GM23338 (cell line): ENCODE results near the gene FAM78B. TPM values are rescaled to one million over a fixed set of nuclear protein-coding genes. Genes with fewer than 3 reads are reported as not detected.
A peak's percentile ranks its signal among the peaks of the same experiment; 100 is the strongest.

Source experiments
- ATAC-seq: fragments of 200-7000 bp; cut with Tn5 transposase; 3 replicates; pipeline ENCODE4 v1.9.1; 2020
- DNase-seq: peaks from one replicate; pipeline ENCODE4 v3.0.0-alpha.2; 2015; ENCODE audit warnings: low spot score
- H2AFZ ChIP-seq: fragments of 200-600 bp; sonication (generic); 2 replicates; pipeline ENCODE4 v1.8.0; 2016; ENCODE audit warnings: antibody characterized with exemption, mild to moderate bottlenecking, moderate library complexity
- H3F3A ChIP-seq: fragments of 200-600 bp; sonication (generic); replicated peaks from 2 replicates; pipeline ENCODE4 v1.8.0; 2017; ENCODE audit warnings: antibody characterized with exemption, mixed run types, low read depth
- H3K27ac ChIP-seq: fragments of 200-600 bp; sonication (generic); 2 replicates; pipeline ENCODE4 v1.6.1; 2016; ENCODE audit warnings: low read depth
- H3K27me3 ChIP-seq: fragments of 200-600 bp; sonication (generic); 2 replicates; pipeline ENCODE4 v1.8.0; 2016; ENCODE audit warnings: mild to moderate bottlenecking, mixed run types, moderate library complexity; ENCODE audit not compliant: insufficient read depth
- H3K36me3 ChIP-seq: fragments of 200-600 bp; sonication (generic); 2 replicates; pipeline ENCODE4 v1.8.0; 2016; ENCODE audit warnings: mild to moderate bottlenecking; ENCODE audit not compliant: insufficient read depth
- H3K4me1 ChIP-seq: fragments of 200-600 bp; sonication (generic); 2 replicates; pipeline ENCODE4 v1.8.0; 2016; ENCODE audit warnings: mild to moderate bottlenecking, moderate library complexity; ENCODE audit not compliant: insufficient read depth
- H3K4me2 ChIP-seq: fragments of 200-600 bp; sonication (generic); 2 replicates; pipeline ENCODE4 v1.7.1; 2017; ENCODE audit warnings: mixed run types
- H3K4me3 ChIP-seq: fragments of 200-600 bp; sonication (generic); 2 replicates; pipeline ENCODE4 v1.6.1; 2016; ENCODE audit warnings: mixed run types
- H3K79me2 ChIP-seq: fragments of 200-600 bp; sonication (generic); replicated peaks from 2 replicates; pipeline ENCODE4 v1.8.0; 2017; ENCODE audit warnings: mild to moderate bottlenecking; ENCODE audit not compliant: insufficient read depth
- H3K9me2 ChIP-seq: fragments of 200-600 bp; sonication (generic); 2 replicates; pipeline ENCODE4 v1.8.0; 2017; ENCODE audit not compliant: insufficient read depth
- H4K20me1 ChIP-seq: fragments of 200-600 bp; sonication (generic); replicated peaks from 2 replicates; pipeline ENCODE4 v1.8.0; 2017; ENCODE audit warnings: mild to moderate bottlenecking; ENCODE audit not compliant: insufficient read depth
- H3K27ac Mint-ChIP-seq: 2 replicates; pipeline ENCODE4 v1.8.0; 2020; ENCODE audit warnings: inconsistent platforms, mild to moderate bottlenecking, moderate library complexity, mixed read lengths
- H3K27me3 Mint-ChIP-seq: 3 replicates; pipeline ENCODE4 v1.8.0; 2022; ENCODE audit warnings: low read depth, mild to moderate bottlenecking, moderate library complexity, mixed read lengths, inconsistent platforms; ENCODE audit not compliant: insufficient read depth, poor library complexity
- H3K36me3 Mint-ChIP-seq: 3 replicates; pipeline ENCODE4 v1.8.0; 2021; ENCODE audit warnings: low read depth, mild to moderate bottlenecking, inconsistent platforms, moderate library complexity, mixed read lengths
- H3K4me1 Mint-ChIP-seq: 3 replicates; pipeline ENCODE4 v1.8.0; 2020; ENCODE audit warnings: mild to moderate bottlenecking, inconsistent platforms, mixed read lengths
- H3K4me3 Mint-ChIP-seq: 3 replicates; pipeline ENCODE4 v1.8.0; 2021; ENCODE audit warnings: moderate library complexity, mild to moderate bottlenecking, inconsistent platforms, mixed read lengths
- H3K9me3 Mint-ChIP-seq: 3 replicates; pipeline ENCODE4 v1.8.0; 2020; ENCODE audit warnings: moderate library complexity, mild to moderate bottlenecking, inconsistent platforms, mixed read lengths
- CTCF ChIP-seq, 2 experiments: fragments of 200-600 bp in 1 of 2; sonication (generic) in 1 of 2; conservative IDR thresholded peaks; 2 replicates each; pipeline versions ENCODE4 v1.5.1 to v1.6.1; 2016 to 2017; ENCODE audit warnings: antibody characterized with exemption in 2 of 2, low read depth in 2 of 2, mild to moderate bottlenecking in 2 of 2, moderate library complexity in 1 of 2
- ETS1 ChIP-seq: IDR thresholded peaks from 2 replicates; pipeline ENCODE4 v1.6.1; 2016; ENCODE audit warnings: antibody characterized with exemption
- EZH2 ChIP-seq: fragments of 200-600 bp; sonication (generic); IDR thresholded peaks from one replicate; pipeline ENCODE4 v1.8.0; 2017; ENCODE audit warnings: antibody characterized with exemption, mild to moderate bottlenecking, low read depth; ENCODE audit not compliant: unreplicated experiment
- EZH2phosphoT487 ChIP-seq: fragments of 200-600 bp; sonication (generic); IDR thresholded peaks from one replicate; pipeline ENCODE4 v1.8.1; 2018; ENCODE audit warnings: antibody characterized with exemption; ENCODE audit not compliant: unreplicated experiment
- JUNB ChIP-seq: IDR thresholded peaks from one replicate; pipeline ENCODE4 v1.6.1; 2016; ENCODE audit warnings: antibody characterized with exemption; ENCODE audit not compliant: unreplicated experiment
- NANOG ChIP-seq: IDR thresholded peaks from 2 replicates; pipeline ENCODE4 v1.6.1; 2016; ENCODE audit warnings: antibody characterized with exemption, borderline replicate concordance
- POLR2AphosphoS5 ChIP-seq: IDR thresholded peaks from 2 replicates; pipeline ENCODE4 v1.6.1; 2016; ENCODE audit warnings: antibody characterized with exemption, low read depth
- REST ChIP-seq: IDR thresholded peaks from one replicate; pipeline ENCODE4 v1.6.1; 2018; ENCODE audit warnings: antibody characterized with exemption; ENCODE audit not compliant: unreplicated experiment
- STAT1 ChIP-seq: IDR thresholded peaks from one replicate; pipeline ENCODE4 v1.6.1; 2016; ENCODE audit warnings: antibody characterized with exemption; ENCODE audit not compliant: unreplicated experiment
- ZNF331 ChIP-seq: fragments of 250-450 bp; sonication (Bioruptor Pico); IDR thresholded peaks from 2 replicates; pipeline ENCODE4 v1.5.0; 2020; ENCODE audit warnings: low read depth, mild to moderate bottlenecking, moderate library complexity
- ZNF462 ChIP-seq: fragments of 250-450 bp; sonication (Bioruptor Pico); IDR thresholded peaks from 2 replicates; pipeline ENCODE4 v1.5.0; 2020; ENCODE audit warnings: mild to moderate bottlenecking, moderate library complexity
- polyA plus RNA-seq: library from polyadenylated mRNA; unstranded; fragments of >200 nt; fragmentation: Nextera tagmentation; extraction: Ambion mirVana; gene quantifications from 2 replicates; pipeline ENCODE4 v1.2.1, GENCODE V29; 2016
- total RNA-seq: library from RNA; depleted of rRNA; stranded (reverse); fragments of >200 nt; shearing (Covaris generic); gene quantifications from 2 replicates; pipeline ENCODE4 v1.2.3, GENCODE V29; 2014

The FAM78B gene
- total and polyA plus RNA-seq, 2 experiments from 2014 or later, result 1.6 to 4.6 TPM

- ATAC-seq, result peak; percentile 74
- H3K27me3 ChIP-seq, result peaks cover 40% of the 10 kb centered on the region
- no peaks in the 10 kb centered on the region for H3K36me3 ChIP-seq
- no peak for TF ChIP-seq EZH2phosphoT487
- peak; percentile 65 for TF ChIP-seq REST
- TF ChIP-seq JUNB, result no peak
- no peak for TF ChIP-seq ETS1
- TF ChIP-seq EZH2, result peak; percentile 3
- no peak for TF ChIP-seq NANOG
- no peak for TF ChIP-seq ZNF462
- TF ChIP-seq CTCF (conservative IDR thresholded peaks at IDR 0.05; ENCODE audit: low read depth in 2 of 2), result peak; percentile 51 to 56
- no peak for TF ChIP-seq STAT1
- no peak for TF ChIP-seq POLR2AphosphoS5
- no peak for TF ChIP-seq ZNF331 (CRISPR knock-in tag)
- H3F3A ChIP-seq, result no peaks in the 10 kb centered on the region
- Mint-ChIP-seq H3K27me3 (peaks cover 42% of the 10 kb centered on the region), H3K36me3 (no peaks in the 10 kb centered on the region), H3K9me3 (peaks cover 2% of the 10 kb centered on the region; the same call in 1 of the 3 replicates), H3K4me1 (peaks cover 17% of the 10 kb centered on the region), H3K4me3 (peak overlapping the region; percentile 82), H3K27ac (no peak overlapping the region)
- peaks cover 12% of the 10 kb centered on the region for H3K4me1 ChIP-seq
- no peaks in the 10 kb centered on the region for H3K9me2 ChIP-seq
- H3K4me3 ChIP-seq, result peak overlapping the region; percentile 83
- peak; percentile 84 for DNase-seq
- H4K20me1 ChIP-seq, result peaks cover 4% of the 10 kb centered on the region; the same call in 1 of the 2 replicates
- no peak overlapping the region for H3K27ac ChIP-seq
- H3K79me2 ChIP-seq, result peaks cover 5% of the 10 kb centered on the region; the same call in 1 of the 2 replicates
- peak overlapping the region; percentile 98 for H2AFZ ChIP-seq
- peak overlapping the region; percentile 94 for H3K4me2 ChIP-seq
Observed at GRCh38 chr1:166164995-166165660, 1.7 kb downstream of the FAM78B start.
